Stimulated activated CD4-positive, alpha-beta T cell treated with anti-CD3 and anti-CD28 coated beads, TNF-alpha, amount 100 ng/mL, for 4 hours (primary cell): ENCODE data around the gene BRSK1.

Experiments used
- DNase-seq, 3 experiments: peaks; one replicate each; pipeline ENCODE4 v3.0.0-alpha.2; 2020; ENCODE audit warnings: low read depth in 3 of 3

Gene BRSK1

GRCh38 chr19:55352549-55353145 lies 68.8 kb downstream of the BRSK1 start:
- no peak for DNase-seq

GRCh38 chr19:55353356-55353802 lies 69.6 kb downstream of the BRSK1 start:
- DNase-seq: no peak

- peak; percentile 35 to 46 (median 35) for DNase-seq
These were observed 70.3 kb downstream of the BRSK1 start for GRCh38 chr19:55353803-55354697.

GRCh38 chr19:55354698-55355212 lies 71.0 kb downstream of the BRSK1 start, which contains the start of gene COX6B2:
Gene COX6B2, minus strand, starts transcription at chr19:55354719. Its CDS starts 198 bp downstream, at chr19:55354521.
- DNase-seq: no peak

- no peak for DNase-seq
These were observed 71.5 kb downstream of the BRSK1 start for GRCh38 chr19:55355213-55355821.

GRCh38 chr19:55358493-55358892 lies 74.7 kb downstream of the BRSK1 start:
- DNase-seq: no peak

GRCh38 chr19:55358943-55359908 lies 75.4 kb downstream of the BRSK1 start:
- DNase-seq: no peak

- DNase-seq: no peak
These were observed 77.1 kb downstream of the BRSK1 start for GRCh38 chr19:55360902-55361301.
